Inflammatory macrophage treated with lipopolysaccharide for 4 hours (primary cell): ENCODE measurements around the gene CACNB2.
"Not testable (repeated sequence)": the region's sequence is repeated elsewhere in the genome, so short reads cannot be mapped to it uniquely, and the experiment has no call there.

ENCODE experiments used
- DNase-seq: peaks from one replicate; pipeline ENCODE4 v3.0.0-alpha.2; 2020

CACNB2 gene

DNA sequence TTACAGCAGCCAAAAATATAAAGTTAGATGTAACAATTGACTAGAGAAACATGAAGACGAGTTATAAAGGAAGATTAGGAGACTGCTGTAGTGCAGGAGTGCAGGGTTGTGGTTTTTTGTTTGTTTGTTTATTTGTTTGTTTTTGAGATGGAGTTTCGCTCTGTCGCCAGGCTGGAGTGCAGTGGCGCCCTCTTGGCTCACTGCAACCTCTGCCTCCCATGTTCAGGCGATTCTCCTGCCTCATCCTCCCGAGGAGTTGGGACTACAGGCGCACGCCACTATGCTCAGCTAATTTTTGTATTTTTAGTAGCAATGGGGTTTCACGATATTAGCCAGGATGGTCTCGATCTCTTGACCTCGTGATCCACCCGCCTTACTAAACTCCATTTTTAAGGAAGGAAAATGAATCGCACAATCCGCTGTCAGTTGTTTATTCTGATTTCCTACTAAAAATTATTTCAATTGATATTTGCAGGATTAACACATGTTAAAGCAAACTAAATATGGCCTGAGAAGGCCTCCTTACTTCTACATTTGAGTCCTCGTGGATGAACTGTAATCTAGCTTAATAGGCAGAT is 277.8 kb downstream of the CACNB2 start:
- no peak for DNase-seq

DNA sequence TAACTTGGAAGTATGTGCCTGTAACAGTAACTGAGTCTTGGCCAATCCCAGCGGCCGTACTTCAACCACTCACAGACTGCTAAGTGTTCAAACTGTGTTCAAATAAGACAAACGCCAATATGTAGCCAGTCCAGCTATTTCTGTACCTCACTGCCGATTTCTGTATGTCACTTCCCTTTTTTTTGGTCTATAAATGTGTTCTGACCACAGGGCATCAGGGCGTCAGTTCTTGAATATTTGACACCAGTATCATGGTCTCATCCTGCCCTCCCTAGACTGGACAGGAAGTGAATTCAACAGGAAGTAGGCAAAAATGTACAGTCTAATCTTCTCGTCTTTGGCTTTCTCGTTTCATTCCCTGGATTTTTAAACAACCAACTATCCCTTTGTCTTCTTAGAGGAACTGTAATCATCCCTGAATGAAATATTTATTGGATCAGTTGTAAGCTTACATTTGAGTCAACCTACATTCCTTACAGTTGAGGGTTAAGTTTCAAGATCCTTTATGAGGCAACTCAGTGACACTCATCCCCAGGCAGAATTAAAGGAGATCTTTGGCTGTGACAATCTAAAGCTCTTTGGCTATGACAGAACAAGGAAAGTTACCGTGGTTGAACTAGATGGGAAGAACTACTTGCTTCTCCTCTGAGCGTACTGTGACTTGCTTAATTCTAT is 278.5 kb downstream of the CACNB2 start:
- DNase-seq: peak; percentile 62

DNA sequence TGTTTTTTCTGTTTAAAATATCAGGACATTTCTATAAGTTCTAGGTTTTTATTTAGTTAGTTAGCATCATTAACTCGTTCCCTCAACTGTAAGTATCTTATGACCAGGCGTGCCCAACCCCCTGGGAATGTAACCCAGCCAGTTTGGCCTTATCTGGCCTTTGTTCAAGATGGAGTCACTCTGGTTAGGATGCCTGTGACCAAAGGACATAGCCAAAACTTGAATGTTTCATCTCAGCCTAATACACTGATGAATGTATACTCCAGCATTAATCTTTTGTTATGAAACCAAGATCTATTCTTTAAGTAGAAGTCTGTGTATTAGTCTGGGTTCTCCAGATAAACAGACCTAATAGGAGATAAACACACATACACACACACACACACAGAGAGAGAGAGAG is 279.7 kb downstream of the CACNB2 start:
- DNase-seq: no peak

DNA sequence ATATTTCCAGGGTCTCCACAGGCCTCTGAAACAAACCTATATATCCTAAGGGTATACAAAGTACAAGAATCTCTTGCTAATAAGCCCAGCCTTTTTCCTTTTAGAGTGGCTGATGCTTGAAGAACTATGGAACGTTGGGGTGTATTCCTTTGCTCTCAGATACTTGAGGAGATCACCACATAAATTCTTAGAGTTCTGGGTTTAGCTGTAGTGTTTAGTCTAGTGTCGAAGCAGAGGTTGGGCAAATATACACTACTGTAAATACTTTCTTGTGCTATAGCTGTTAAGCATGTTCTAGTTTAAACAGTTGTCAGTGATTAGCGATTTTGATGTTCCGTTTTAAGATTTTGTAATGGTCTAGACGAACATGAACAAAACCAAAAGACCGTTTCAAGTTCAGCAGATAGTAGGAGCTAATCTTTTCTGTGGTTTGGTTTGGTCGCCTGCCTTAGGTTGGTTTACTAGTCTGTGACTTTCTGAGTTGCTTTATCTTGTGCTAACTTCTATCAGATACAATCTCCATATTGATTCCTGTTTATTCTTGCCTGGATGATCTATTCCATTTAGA is 281.6 kb downstream of the CACNB2 start:
- DNase-seq: no peak

DNA sequence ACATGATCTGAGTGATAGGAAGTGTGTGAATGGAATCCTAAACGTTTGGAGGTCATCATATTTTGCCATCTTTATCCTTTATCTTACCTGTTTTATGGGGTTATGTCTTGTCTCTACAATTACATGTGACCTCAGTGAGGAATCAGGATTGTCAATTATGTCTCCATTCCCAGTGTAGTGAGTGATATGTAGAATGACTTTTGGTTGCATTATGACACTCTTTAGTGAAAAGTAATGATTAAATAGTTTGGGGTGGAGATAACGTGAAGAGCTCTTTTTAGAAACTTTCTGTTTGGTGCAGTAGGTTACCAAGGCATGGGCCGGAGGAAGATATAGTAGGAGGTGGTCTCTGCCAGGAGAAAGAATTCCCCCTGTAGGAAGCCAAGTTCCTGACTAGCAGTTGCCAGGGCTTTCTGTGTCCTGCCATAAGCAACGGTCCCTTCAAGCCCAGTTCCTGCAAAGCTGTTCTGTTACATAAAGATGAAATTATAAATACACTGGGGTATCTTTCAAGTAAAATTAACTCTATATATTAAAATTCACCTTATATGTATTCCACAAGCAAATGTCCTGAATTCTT is 282.9 kb downstream of the CACNB2 start:
- no peak for DNase-seq

DNA sequence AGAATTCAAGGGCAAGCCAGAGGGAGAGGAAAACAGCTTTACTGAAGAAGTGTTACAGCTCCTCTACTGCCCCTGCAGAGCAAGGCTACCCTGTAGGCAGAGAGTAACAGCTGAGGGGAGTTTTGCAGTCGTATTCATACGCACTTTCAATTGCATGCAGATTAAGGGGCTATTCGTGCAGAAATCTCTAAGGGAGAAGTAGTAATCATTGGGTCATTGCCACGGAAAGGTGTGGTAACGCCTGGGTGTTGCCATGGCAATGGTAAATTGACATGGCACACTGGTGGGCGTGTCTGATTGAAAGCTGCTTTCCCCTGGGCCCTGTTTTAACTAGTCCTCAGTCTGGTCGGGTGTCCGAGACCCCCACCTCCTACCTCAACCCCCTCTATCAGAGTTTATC is 284.0 kb downstream of the CACNB2 start:
- no peak for DNase-seq

DNA sequence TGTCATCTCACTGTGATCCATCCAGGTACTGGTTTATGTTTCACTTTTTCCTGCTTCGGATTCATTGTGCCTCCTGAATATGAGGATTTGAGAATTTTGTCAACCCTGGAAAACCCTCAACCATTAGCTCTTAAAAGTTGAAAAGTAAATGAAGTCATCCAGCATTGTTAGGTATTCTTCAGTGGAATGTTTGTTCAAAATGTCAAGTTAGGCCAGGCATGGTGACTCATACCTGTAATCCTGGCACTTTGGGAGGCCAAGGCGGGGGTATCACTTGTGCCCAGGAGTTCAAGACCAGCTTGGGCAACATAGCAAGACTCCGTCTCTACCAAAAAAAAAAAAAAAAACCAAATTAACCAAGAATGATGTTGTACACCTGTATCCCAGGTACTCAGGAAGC is 289.1 kb downstream of the CACNB2 start:
- no peak for DNase-seq

DNA sequence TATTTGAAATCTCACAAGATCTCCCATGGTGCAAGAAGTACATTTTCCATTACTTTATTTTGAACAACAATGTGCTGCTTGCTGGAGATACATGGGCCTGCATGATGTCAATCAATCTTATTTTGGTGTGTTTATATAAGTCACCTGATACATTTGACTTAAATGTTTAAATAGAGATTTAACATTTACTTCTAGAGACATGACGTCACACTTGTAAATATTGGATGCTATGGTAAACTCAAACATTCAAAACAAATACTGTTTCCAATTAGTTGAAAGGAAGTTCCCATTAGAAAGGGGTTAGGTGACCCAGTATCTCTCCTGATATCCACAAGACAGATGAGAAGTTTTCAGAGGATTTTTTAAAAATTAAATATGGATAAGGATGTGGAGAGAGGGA is 296.7 kb downstream of the CACNB2 start:
- no peak for DNase-seq

DNA sequence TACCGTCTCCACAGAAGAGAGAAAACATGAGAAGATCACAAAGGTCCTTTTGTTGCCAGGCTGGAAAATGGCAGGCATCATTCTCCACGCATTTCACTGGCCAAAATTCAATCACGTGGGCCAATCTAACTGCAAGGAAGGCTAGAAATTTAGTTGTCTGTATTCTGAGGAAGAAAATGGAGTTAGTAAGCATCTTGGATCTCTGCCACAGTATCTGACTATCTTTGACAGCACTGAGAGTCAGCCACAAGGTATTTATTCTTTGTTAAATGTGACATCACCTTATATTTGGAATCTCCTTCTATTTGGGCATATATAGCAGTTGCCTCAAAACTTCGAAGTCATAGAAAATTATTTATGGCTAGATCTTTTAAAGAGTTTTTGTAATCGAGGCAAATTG is 297.3 kb downstream of the CACNB2 start:
- no peak for DNase-seq

DNA sequence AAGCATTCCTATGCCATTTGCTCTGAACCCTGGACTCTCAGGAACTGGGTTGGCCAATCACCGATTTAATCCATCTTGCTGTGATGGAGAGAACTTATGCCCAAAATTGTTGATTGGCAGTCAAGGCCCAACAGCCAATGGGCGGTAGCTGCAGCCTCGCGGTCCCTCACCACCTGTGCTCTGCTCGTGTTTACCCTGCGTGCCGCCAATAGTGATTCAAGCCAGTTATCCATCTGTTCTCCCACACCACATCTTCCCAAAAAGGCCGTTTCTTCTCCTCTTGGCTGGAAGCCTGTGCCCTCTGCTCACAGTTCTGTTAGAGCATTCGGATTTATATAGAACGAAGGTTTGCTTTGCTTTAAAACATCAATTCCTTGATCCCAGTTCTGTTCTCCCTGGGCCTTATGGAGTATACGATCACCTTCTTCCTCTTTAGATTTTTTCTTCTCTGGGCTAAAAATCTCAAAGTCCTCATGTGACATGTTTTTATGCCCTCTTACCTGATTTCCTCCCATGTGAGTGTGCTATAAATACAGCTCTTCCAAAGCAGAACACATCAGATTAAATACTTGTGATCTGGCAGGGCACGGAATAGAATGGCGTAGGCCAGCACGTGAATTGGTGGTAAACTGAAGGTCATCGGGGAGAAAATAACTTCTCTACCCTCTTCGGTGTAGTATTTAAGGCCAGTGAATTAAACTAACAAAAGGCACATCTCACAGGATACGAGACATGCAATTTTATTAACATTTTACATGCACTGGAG is 298.3 kb downstream of the CACNB2 start:
- no peak for DNase-seq

DNA sequence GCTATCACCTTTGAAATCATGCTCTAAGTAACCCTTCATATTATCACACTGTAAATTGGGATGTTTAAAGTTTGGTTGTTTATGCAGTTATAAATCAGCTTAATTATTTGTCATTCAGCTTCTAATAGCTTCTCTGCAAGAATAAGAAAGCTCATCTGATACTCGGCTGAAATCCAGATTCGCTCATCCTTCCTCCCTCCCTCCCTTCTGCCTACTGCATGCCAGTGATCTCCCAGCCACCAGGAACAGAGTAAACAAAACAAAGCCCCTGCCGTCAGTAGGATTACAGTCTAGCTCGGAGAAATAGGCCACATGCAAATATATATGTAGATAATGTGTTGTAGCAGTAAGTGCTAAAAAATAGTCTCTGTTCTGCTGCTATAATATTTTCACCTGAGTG is 299.4 kb downstream of the CACNB2 start:
- no peak for DNase-seq

DNA sequence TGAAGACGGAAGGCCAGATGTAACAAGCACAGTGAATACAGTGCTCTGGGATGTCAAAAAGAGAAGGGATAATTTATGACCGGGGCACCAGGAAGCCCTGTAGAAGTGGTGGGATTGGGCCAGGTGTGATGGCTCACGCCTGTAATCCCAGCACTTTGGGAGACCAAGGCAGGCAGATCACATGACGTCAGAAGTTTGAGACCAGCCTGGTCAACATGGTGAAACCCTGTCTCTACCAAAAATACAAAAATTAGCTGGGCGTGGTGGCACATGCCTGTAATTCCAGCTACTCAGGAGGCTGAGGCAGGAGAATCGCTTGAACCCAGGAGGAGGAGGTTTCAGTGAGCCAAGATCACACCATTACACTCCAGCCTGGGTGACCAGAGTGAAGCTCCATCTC is 305.4 kb downstream of the CACNB2 start:
- not testable (repeated sequence) for DNase-seq

DNA sequence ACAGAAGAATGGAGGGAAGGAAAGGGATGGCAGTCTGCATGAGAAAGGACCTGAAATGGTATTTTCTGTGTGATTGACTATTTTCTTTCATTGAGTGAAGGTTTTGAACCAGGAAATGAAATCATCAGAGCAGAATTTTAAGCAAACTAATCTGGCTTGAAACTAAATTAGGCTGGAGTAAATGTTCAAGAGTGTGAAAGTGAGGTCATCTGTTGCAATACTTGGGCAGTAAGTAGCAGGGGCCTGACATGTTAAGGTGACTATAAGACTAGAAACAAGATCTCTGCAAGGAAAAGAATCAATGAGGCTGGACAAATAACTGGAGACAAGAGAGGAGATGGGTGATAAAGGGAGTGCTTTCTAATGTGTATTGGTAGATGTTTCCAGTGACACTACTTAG is 306.0 kb downstream of the CACNB2 start:
- no peak for DNase-seq

DNA sequence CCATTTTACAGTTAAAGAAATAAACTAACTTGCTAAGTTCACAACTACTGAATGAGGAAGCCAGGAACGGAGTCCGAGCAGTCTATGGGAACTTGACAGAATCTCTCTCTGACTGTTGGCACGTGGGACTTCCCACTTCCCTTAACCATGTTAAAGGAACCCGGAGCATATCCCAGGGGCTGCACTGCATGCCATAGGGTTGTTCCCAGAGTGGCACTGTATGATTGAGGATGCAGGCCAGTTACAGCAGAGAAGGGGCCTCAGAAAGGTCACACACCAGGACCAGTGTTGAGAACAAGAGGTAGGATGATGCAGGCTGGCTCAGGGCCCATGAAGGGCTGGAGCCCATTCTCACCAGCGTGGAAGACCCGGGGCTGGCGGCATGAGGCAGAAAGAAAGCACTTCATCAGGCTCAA is 309.4 kb downstream of the CACNB2 start:
- peak; percentile 21 for DNase-seq

DNA sequence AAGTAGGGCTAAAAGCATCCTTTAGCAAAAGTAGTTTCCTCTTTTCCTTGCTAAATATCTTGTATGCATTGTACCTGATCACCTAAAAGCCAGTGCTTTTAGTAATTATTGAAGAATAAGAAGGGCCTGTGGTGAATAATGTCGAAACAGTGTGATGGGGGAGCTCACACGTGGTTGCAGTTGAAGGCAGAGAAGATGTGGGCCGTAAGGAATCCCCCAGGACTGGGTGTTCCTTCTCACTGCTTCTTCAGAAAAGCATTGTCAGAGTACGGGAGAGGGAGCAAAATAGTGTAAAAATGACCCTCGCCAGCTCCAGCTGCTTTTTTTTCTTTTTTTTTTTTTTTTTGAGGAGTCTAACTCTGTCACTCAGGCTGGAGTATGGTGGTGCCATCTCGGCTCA is 310.1 kb downstream of the CACNB2 start:
- DNase-seq: no peak

DNA sequence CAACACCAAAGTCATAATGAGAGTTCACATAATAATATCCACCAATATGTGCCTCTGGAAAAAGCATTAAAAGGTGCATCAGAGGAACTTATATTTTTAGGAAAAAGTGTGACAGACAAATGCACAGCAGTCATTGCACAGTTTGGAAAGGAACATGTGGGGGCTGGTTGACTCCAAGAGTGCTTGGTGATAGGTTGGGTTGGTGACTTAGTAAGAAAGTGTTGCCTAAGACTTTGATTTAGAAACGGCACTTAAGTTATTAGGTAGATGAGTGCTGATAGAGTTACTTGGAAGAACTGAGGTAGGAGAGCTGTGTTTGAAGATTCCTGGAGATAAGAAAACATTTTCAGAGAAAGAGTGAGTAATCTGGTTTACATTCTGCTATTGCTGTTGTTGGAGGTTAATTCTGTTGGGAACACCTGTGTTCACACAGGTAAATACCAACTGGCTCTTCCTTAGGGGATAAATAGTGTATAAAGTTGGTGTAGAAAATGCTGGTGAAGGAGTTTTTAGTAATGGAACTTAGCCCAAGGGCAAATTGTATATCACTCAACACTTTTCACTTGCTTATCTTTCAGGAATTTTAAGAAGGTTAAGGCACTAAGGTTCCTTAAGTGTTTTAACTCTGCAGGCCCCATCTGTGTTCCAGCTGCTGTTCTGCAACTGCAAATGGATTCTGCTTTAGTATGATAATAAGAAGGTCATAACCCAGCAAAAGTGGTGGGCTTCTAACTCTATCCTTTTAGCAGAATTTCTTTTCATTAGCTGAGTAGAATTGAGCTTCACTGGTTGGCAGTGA is 315.1 kb downstream of the CACNB2 start:
- DNase-seq: no peak

DNA sequence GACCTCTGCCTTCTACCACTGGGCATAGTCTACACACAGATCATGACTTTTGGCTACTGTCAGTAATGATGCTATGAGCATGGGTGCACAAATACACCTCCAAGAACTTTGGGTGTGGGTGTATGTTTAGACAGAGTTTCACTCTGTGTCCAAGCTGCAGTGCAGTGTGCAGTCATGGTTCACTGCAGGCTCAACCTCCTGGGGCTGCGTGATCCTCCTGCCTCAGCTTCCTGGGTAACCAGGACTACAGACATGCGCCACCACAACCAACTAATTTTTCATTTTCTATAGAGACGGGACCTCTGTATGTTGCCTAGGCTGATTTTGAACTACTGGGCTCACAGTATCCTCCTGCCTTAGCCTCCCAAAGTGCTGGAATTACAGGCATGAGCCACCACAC is 316.8 kb downstream of the CACNB2 start:
- no peak for DNase-seq

DNA sequence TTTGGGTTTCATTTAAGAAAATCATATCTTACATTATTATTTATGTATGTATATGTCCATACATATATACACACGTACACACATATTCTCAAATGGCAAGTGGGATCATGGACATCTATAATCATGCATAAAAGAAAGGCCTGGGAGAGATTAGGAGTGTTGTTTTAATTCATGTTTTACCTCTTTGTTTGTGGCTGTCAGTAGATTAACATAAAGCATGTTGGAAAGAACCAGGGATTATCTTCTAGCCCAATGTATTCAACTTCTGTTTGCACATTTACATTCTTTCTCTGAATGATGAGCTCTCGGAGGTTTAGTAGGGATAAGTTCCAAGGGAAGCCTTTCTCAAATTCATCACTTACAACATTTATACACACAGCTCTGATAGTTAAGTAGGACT is 319.8 kb downstream of the CACNB2 start:
- DNase-seq: no peak

DNA sequence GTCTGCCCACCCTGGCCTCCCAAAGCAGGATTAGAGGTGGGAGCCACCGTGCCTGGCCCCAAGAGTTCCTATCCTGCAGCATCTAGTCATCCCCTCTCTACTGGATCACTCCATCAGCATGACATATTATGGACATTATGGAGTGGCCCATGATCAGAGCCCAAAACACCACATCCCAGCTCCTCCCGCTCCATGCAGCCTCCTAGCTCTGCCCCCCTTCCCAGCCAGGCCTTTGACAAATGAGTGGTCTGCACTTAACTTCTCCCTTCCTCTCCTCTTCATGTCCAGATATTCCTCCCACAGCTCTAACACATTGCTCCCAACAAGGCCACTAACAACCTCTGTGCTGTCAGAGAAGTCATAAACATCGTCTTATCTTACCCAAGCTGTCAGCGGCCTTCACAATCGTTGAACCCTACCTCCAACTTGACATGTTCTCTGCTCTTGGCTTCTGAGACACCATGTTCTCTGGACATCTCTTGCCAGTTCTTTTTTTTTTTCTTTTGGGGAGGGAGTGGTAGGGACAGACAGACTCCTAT is 323.5 kb downstream of the CACNB2 start:
- no peak for DNase-seq

DNA sequence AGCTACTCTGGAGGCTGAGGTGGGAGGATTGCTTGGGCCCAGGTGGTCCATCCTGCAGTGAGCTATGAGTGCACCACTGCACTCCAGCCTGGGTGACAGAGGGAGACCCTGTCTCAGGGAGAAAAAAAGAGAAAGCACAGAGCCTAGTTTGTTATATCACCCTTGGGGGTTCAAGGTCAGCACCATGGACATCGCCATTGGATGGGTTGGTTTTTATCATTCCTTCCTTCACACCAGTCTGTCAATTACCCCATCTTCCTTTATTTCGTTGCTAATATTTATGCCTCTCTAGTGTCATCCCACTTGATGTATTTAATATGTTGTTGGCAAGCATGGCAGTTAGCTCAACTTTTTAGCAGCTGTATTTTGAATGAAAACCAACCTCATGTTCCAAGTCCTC is 328.9 kb downstream of the CACNB2 start:
- no peak for DNase-seq

DNA sequence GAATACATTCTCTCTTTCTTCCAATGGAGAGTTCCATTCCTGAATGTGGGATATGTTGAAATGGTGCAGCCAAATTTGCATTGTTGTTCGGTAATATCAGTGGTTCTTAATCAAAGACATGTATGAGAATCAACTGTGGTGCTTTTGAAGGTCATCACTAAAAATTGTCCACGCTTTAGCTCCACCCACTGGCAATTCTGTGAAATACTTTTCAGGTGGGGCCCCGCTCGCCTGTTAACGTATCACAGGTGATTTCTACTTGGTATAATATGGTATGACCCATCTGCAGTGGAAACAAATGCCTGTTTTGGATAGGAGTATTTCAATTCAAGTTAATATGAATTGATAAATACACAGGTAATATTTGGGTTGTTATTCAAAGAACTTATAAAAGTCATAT is 332.8 kb downstream of the CACNB2 start:
- no peak for DNase-seq

DNA sequence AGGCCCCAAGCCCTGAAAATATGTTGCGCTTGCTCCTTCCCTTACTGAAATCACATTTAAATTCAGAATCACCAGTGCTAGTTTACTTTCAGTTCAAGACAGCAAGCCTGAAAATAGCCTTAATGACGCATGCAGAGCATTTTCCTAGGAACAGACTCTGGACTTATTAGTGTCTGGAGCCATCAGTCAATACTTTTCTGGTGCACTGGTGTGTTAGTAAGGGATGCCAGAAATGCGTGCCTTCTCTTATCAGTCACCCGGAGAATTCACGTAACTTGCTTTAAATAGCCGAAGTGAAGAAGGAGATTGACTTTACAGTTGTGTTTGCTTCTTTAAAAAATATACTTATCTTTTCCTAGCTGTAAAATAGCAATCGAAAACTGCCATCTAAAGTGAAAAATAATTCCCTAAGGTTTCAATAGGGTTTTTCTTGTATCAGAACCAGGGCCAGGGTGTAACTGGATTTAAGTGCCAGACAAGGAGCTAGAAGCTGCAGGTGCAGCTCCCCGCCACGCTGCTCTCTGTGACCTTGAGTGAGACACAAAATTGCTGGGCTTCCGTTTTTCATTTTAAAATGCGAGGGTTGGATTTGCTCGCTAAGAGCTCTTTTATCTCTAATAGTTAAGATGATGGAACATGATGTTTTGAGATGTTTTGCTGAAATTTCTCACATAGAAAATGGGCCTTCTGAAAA is 333.3 kb downstream of the CACNB2 start:
- DNase-seq: no peak
